IPS DF 19.7 (cell line): Measurements from ENCODE around the gene SKOR1.

Experiments
- DNase-seq: peaks from one replicate; pipeline ENCODE4 v3.0.0-alpha.2; 2013; ENCODE audit warnings: low read depth, low spot score

The SKOR1 gene

GRCh38 chr15:67818464-67818863 lies 6.8 kb upstream of the SKOR1 start:
- no peak for DNase-seq

GRCh38 chr15:67819636-67820035 lies 5.7 kb upstream of the SKOR1 start:
- DNase-seq, result no peak

GRCh38 chr15:67820122-67820991 lies 5.0 kb upstream of the SKOR1 start:
- no peak for DNase-seq

GRCh38 chr15:67820992-67821783 lies 4.1 kb upstream of the SKOR1 start:
- DNase-seq, result no peak

GRCh38 chr15:67821784-67822440 lies 3.4 kb upstream of the SKOR1 start:
- DNase-seq, result no peak

GRCh38 chr15:67822537-67823313 lies 2.6 kb upstream of the SKOR1 start:
- no peak for DNase-seq

GRCh38 chr15:67823314-67824196 lies 1.8 kb upstream of the SKOR1 start:
- DNase-seq, result no peak

- no peak for DNase-seq
Measured at GRCh38 chr15:67824197-67824968, 926 bp upstream of the SKOR1 start.

GRCh38 chr15:67825881-67826716 lies 790 bp downstream of the SKOR1 start:
- DNase-seq, result no peak

GRCh38 chr15:67826717-67827561 lies 1.6 kb downstream of the SKOR1 start:
- no peak for DNase-seq

- DNase-seq, result no peak
Measured at GRCh38 chr15:67827562-67828277, 2.4 kb downstream of the SKOR1 start.

- DNase-seq, result no peak
Measured at GRCh38 chr15:67828278-67828968, 3.1 kb downstream of the SKOR1 start.

GRCh38 chr15:67828969-67829646 lies 3.8 kb downstream of the SKOR1 start:
- no peak for DNase-seq

- DNase-seq, result no peak
Measured at GRCh38 chr15:67829647-67830504, 4.6 kb downstream of the SKOR1 start.

GRCh38 chr15:67831363-67831762 lies 6.1 kb downstream of the SKOR1 start:
- no peak for DNase-seq
